Measurements from ENCODE around the gene NEO1.

- TF ChIP-seq, protein P1, sequence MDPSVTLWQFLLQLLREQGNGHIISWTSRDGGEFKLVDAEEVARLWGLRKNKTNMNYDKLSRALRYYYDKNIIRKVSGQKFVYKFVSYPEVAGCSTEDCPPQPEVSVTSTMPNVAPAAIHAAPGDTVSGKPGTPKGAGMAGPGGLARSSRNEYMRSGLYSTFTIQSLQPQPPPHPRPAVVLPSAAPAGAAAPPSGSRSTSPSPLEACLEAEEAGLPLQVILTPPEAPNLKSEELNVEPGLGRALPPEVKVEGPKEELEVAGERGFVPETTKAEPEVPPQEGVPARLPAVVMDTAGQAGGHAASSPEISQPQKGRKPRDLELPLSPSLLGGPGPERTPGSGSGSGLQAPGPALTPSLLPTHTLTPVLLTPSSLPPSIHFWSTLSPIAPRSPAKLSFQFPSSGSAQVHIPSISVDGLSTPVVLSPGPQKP (IDR thresholded peaks at IDR 0.05; ENCODE audit: low read depth, low read length) = no peak
- TF ChIP-seq POLR2A (IDR thresholded peaks at IDR 0.05; ENCODE audit: low read length) (no peak), MAZ (IDR thresholded peaks at IDR 0.05; ENCODE audit: borderline replicate concordance, low read depth, low read length) (no peak), FOSL2 (IDR thresholded peaks at IDR 0.05) (no peak), FOSL2 (CRISPR knock-in tag; IDR thresholded peaks at IDR 0.05) (no peak)
- TF ChIP-seq, protein P2, sequence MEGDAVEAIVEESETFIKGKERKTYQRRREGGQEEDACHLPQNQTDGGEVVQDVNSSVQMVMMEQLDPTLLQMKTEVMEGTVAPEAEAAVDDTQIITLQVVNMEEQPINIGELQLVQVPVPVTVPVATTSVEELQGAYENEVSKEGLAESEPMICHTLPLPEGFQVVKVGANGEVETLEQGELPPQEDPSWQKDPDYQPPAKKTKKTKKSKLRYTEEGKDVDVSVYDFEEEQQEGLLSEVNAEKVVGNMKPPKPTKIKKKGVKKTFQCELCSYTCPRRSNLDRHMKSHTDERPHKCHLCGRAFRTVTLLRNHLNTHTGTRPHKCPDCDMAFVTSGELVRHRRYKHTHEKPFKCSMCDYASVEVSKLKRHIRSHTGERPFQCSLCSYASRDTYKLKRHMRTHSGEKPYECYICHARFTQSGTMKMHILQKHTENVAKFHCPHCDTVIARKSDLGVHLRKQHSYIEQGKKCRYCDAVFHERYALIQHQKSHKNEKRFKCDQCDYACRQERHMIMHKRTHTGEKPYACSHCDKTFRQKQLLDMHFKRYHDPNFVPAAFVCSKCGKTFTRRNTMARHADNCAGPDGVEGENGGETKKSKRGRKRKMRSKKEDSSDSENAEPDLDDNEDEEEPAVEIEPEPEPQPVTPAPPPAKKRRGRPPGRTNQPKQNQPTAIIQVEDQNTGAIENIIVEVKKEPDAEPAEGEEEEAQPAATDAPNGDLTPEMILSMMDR (IDR thresholded peaks at IDR 0.05) = no peak
- TF ChIP-seq, protein P3, sequence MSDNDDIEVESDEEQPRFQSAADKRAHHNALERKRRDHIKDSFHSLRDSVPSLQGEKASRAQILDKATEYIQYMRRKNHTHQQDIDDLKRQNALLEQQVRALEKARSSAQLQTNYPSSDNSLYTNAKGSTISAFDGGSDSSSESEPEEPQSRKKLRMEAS (IDR thresholded peaks at IDR 0.05) = no peak
These were observed 294.6 kb downstream of the NEO1 start for GRCh38 chr15:73346735-73347312.
